Measurements from ENCODE around the gene RCAN2. TPM values are rescaled to one million over a fixed set of nuclear protein-coding genes. Genes with fewer than 3 reads are reported as not detected.

Gene RCAN2
- total RNA-seq, 2 donors from 2014 or later, result 3.6 to 7.0 TPM

GRCh38 chr6:46526607-46527006, 35.4 kb upstream of the RCAN2 start:
- Histone ChIP-seq H3K9ac (ENCODE audit: low read depth in 2 of 2, low read length in 2 of 2) (no peak overlapping the region), H3K9me3 (no peaks in the 10 kb centered on the region), H3K27me3 (no peaks in the 10 kb centered on the region), H3K4me3 (no peak overlapping the region), H3K4me1 (no peaks in the 10 kb centered on the region), H3K27ac (no peak overlapping the region), H3K36me3 (no peaks in the 10 kb centered on the region)
- TF ChIP-seq CTCF (IDR thresholded peaks at IDR 0.05), result no peak
- intact Hi-C loops (cut with DNase I), result no loop called here
- no peak for DNase-seq

GRCh38 chr6:46525583-46525982, 34.3 kb upstream of the RCAN2 start:
- no peaks in the 10 kb centered on the region for H3K36me3 ChIP-seq
- H3K27me3 ChIP-seq, result no peaks in the 10 kb centered on the region
- H3K9me3 ChIP-seq, result no peaks in the 10 kb centered on the region
- no peak overlapping the region for H3K9ac ChIP-seq (ENCODE audit: low read depth in 2 of 2, low read length in 2 of 2)
- intact Hi-C loops (cut with DNase I), result no loop called here
- DNase-seq, result no peak
- H3K4me1 ChIP-seq, result no peaks in the 10 kb centered on the region
- TF ChIP-seq CTCF (IDR thresholded peaks at IDR 0.05), result no peak
- no peak overlapping the region for H3K27ac ChIP-seq
- H3K4me3 ChIP-seq, result no peak overlapping the region

GRCh38 chr6:46521464-46521971, 30.3 kb upstream of the RCAN2 start:
- H3K4me1 ChIP-seq, result no peaks in the 10 kb centered on the region
- H3K27ac ChIP-seq, result no peak overlapping the region
- H3K27me3 ChIP-seq, result no peaks in the 10 kb centered on the region
- H3K9ac ChIP-seq (ENCODE audit: low read depth in 2 of 2, low read length in 2 of 2), result no peak overlapping the region
- TF ChIP-seq CTCF (IDR thresholded peaks at IDR 0.05), result no peak
- intact Hi-C loops (cut with DNase I), result no loop called here
- no peaks in the 10 kb centered on the region for H3K36me3 ChIP-seq
- H3K9me3 ChIP-seq, result no peaks in the 10 kb centered on the region
- H3K4me3 ChIP-seq, result no peak overlapping the region
- DNase-seq, result no peak

GRCh38 chr6:46517202-46517601, 26.0 kb upstream of the RCAN2 start:
- Histone ChIP-seq H3K4me1 (no peaks in the 10 kb centered on the region), H3K27ac (no peak overlapping the region), H3K9ac (ENCODE audit: low read depth in 2 of 2, low read length in 2 of 2) (no peak overlapping the region), H3K4me3 (no peak overlapping the region), H3K9me3 (no peaks in the 10 kb centered on the region), H3K36me3 (no peaks in the 10 kb centered on the region), H3K27me3 (no peaks in the 10 kb centered on the region)
- TF ChIP-seq CTCF (IDR thresholded peaks at IDR 0.05), result no peak
- DNase-seq, result no peak
- intact Hi-C loops (cut with DNase I), result no loop called here

GRCh38 chr6:46513533-46513932, 22.3 kb upstream of the RCAN2 start:
- intact Hi-C loops (cut with DNase I), result no loop called here
- H3K27ac ChIP-seq, result no peak overlapping the region

More at GRCh38 chr6:46513533-46513932, 22.3 kb upstream of the RCAN2 start:
- no peaks in the 10 kb centered on the region for H3K9me3 ChIP-seq
- H3K4me1 ChIP-seq, result no peaks in the 10 kb centered on the region
- H3K4me3 ChIP-seq, result no peak overlapping the region
- no peaks in the 10 kb centered on the region for H3K27me3 ChIP-seq
- H3K36me3 ChIP-seq, result no peaks in the 10 kb centered on the region
- DNase-seq, result no peak
- no peak for TF ChIP-seq CTCF (IDR thresholded peaks at IDR 0.05)
- H3K9ac ChIP-seq (ENCODE audit: low read depth in 2 of 2, low read length in 2 of 2), result no peak overlapping the region
